PFSK-1 (cell line): ENCODE results near the gene TSPAN15.

ENCODE experiments used
- FOXP2 ChIP-seq: optimal IDR thresholded peaks from 2 replicates; pipeline ENCODE3; 2011; ENCODE audit warnings: borderline replicate concordance, control low read depth, inconsistent platforms; ENCODE audit not compliant: insufficient read depth; ENCODE audit errors: extremely low read length, extremely low read depth
- POLR2AphosphoS5 ChIP-seq: IDR thresholded peaks from 2 replicates; pipeline ENCODE4 v1.6.1; 2012; ENCODE audit warnings: low read depth, mild to moderate bottlenecking, control low read depth, low read length, moderate library complexity
- SIN3A ChIP-seq: IDR thresholded peaks from 2 replicates; pipeline ENCODE4 v1.6.1; 2012; ENCODE audit warnings: mild to moderate bottlenecking, low read length, moderate library complexity, borderline replicate concordance; ENCODE audit not compliant: insufficient read depth
- TAF1 ChIP-seq: IDR thresholded peaks from 2 replicates; pipeline ENCODE4 v1.6.1; 2012; ENCODE audit warnings: low read length, control low read depth, borderline replicate concordance; ENCODE audit not compliant: insufficient read depth
- TF ChIP-seq, protein P1 (sequence below), 2 experiments: IDR thresholded peaks; 2 replicates each; pipeline versions ENCODE4 v1.6.1 to v1.8.0; 2011 to 2012; ENCODE audit warnings: low read depth in 2 of 2, low read length in 2 of 2, control low read depth in 1 of 2, inconsistent platforms in 1 of 2, mild to moderate bottlenecking in 1 of 2, moderate library complexity in 1 of 2; ENCODE audit not compliant: insufficient read depth in 1 of 2

Gene TSPAN15

GRCh38 chr10:69418052-69418752, 33.1 kb upstream of the TSPAN15 start:
- no peak for TF ChIP-seq FOXP2
- TF ChIP-seq POLR2AphosphoS5, result no peak
- no peak for TF ChIP-seq SIN3A
- TF ChIP-seq, protein P1, sequence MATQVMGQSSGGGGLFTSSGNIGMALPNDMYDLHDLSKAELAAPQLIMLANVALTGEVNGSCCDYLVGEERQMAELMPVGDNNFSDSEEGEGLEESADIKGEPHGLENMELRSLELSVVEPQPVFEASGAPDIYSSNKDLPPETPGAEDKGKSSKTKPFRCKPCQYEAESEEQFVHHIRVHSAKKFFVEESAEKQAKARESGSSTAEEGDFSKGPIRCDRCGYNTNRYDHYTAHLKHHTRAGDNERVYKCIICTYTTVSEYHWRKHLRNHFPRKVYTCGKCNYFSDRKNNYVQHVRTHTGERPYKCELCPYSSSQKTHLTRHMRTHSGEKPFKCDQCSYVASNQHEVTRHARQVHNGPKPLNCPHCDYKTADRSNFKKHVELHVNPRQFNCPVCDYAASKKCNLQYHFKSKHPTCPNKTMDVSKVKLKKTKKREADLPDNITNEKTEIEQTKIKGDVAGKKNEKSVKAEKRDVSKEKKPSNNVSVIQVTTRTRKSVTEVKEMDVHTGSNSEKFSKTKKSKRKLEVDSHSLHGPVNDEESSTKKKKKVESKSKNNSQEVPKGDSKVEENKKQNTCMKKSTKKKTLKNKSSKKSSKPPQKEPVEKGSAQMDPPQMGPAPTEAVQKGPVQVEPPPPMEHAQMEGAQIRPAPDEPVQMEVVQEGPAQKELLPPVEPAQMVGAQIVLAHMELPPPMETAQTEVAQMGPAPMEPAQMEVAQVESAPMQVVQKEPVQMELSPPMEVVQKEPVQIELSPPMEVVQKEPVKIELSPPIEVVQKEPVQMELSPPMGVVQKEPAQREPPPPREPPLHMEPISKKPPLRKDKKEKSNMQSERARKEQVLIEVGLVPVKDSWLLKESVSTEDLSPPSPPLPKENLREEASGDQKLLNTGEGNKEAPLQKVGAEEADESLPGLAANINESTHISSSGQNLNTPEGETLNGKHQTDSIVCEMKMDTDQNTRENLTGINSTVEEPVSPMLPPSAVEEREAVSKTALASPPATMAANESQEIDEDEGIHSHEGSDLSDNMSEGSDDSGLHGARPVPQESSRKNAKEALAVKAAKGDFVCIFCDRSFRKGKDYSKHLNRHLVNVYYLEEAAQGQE (IDR thresholded peaks at IDR 0.05; ENCODE audit: insufficient read depth in 1 of 2, low read depth in 2 of 2, low read length in 2 of 2), result no peak
- no peak for TF ChIP-seq TAF1

GRCh38 chr10:69419096-69419743, 32.0 kb upstream of the TSPAN15 start:
- TF ChIP-seq, protein P1 (IDR thresholded peaks at IDR 0.05; ENCODE audit: insufficient read depth in 1 of 2, low read depth in 2 of 2, low read length in 2 of 2), result no peak
- no peak for TF ChIP-seq TAF1
- no peak for TF ChIP-seq POLR2AphosphoS5
- no peak for TF ChIP-seq FOXP2
- no peak for TF ChIP-seq SIN3A

- TF ChIP-seq FOXP2, result no peak
- TF ChIP-seq POLR2AphosphoS5, result no peak
- TF ChIP-seq TAF1, result no peak
- TF ChIP-seq, protein P1 (IDR thresholded peaks at IDR 0.05; ENCODE audit: insufficient read depth in 1 of 2, low read depth in 2 of 2, low read length in 2 of 2), result no peak
- TF ChIP-seq SIN3A, result no peak
Measured at GRCh38 chr10:69419744-69420126, 31.5 kb upstream of the TSPAN15 start.

GRCh38 chr10:69421611-69422308, 29.5 kb upstream of the TSPAN15 start:
- TF ChIP-seq TAF1 (no peak), SIN3A (no peak)

- TF ChIP-seq TAF1 (no peak), FOXP2 (no peak), SIN3A (no peak), POLR2AphosphoS5 (no peak)
- TF ChIP-seq, protein P1 (IDR thresholded peaks at IDR 0.05; ENCODE audit: insufficient read depth in 1 of 2, low read depth in 2 of 2, low read length in 2 of 2), result no peak
Measured at GRCh38 chr10:69422676-69423075, 28.6 kb upstream of the TSPAN15 start.
